NCI-H526 treated with DMSO at 0.1 percent for 48 hours (cell line): ENCODE measurements around the gene LPCAT2.
"Not testable (repeated sequence)": the region's sequence is repeated elsewhere in the genome, so short reads cannot be mapped to it uniquely, and the experiment has no call there.

ENCODE experiments used
- DNase-seq: peaks from one replicate; lab custom pipeline; 2025; lab: John Stamatoyannopoulos, UW

LPCAT2 gene

GRCh38 chr16:55605754-55606336, 97.0 kb downstream of the LPCAT2 start:
- DNase-seq: no peak

- no peak for DNase-seq
These were observed 104.9 kb downstream of the LPCAT2 start for GRCh38 chr16:55613613-55614335.

- DNase-seq: no peak
These were observed 106.2 kb downstream of the LPCAT2 start for GRCh38 chr16:55615071-55615470.

- not testable (repeated sequence) for DNase-seq
These were observed 106.8 kb downstream of the LPCAT2 start for GRCh38 chr16:55615670-55616069.

- DNase-seq: no peak
These were observed 112.9 kb downstream of the LPCAT2 start for GRCh38 chr16:55621771-55622170.

- no peak for DNase-seq
These were observed 113.4 kb downstream of the LPCAT2 start for GRCh38 chr16:55622272-55622671.

GRCh38 chr16:55622930-55623561, 114.2 kb downstream of the LPCAT2 start:
- no peak for DNase-seq

GRCh38 chr16:55623640-55624039, 114.8 kb downstream of the LPCAT2 start:
- DNase-seq: no peak

- no peak for DNase-seq
These were observed 115.8 kb downstream of the LPCAT2 start for GRCh38 chr16:55624696-55625095.

- DNase-seq: no peak
These were observed 117.0 kb downstream of the LPCAT2 start for GRCh38 chr16:55625843-55626242.

- DNase-seq: no peak
These were observed 119.6 kb downstream of the LPCAT2 start for GRCh38 chr16:55628306-55628968.

- no peak for DNase-seq
These were observed 121.9 kb downstream of the LPCAT2 start for GRCh38 chr16:55630774-55631173.

- no peak for DNase-seq
These were observed 123.4 kb downstream of the LPCAT2 start for GRCh38 chr16:55632259-55632658.

- no peak for DNase-seq
These were observed 125.3 kb downstream of the LPCAT2 start for GRCh38 chr16:55634193-55634592.
